Suprapubic skin (tissue), 4 donors: ENCODE measurements around the gene RHOF. TPM values are rescaled to one million over a fixed set of nuclear protein-coding genes. Genes with fewer than 3 reads are reported as not detected.

Experiments
- DNase-seq, 2 donors: peaks; one replicate each; pipeline ENCODE4 v3.0.0-alpha.2; 2019; ENCODE audit warnings: low spot score in 2 of 2
- H3K27ac ChIP-seq: fragments of 200-600 bp; sonication (generic); one replicate; pipeline ENCODE4 v1.5.1; 2019
- H3K27me3 ChIP-seq: fragments of 200-600 bp; sonication (generic); one replicate; pipeline ENCODE4 v1.5.1; 2019
- H3K36me3 ChIP-seq: fragments of 200-600 bp; sonication (generic); one replicate; pipeline ENCODE4 v1.5.1; 2019
- H3K4me1 ChIP-seq: fragments of 200-600 bp; sonication (generic); one replicate; pipeline ENCODE4 v1.5.1; 2019
- H3K4me3 ChIP-seq: fragments of 200-600 bp; sonication (generic); one replicate; pipeline ENCODE4 v1.5.1; 2019; ENCODE audit warnings: mild to moderate bottlenecking
- H3K9me3 ChIP-seq: fragments of 200-600 bp; sonication (generic); one replicate; pipeline ENCODE4 v1.5.1; 2019
- EP300 ChIP-seq: sonication (generic); formaldehyde crosslinking; IDR thresholded peaks from one replicate; pipeline ENCODE4 v1.6.1; 2017; ENCODE audit warnings: antibody characterized with exemption
- POLR2A ChIP-seq, 2 donors: fragments of 450-650 bp; IDR thresholded peaks; one replicate each; pipeline ENCODE4 v1.6.1; 2017; ENCODE audit warnings: antibody characterized with exemption in 2 of 2, mild to moderate bottlenecking in 2 of 2, moderate library complexity in 2 of 2
- POLR2AphosphoS5 ChIP-seq, 3 donors: sonication (generic); formaldehyde crosslinking; IDR thresholded peaks; one replicate each; pipeline ENCODE4 v1.6.1; 2017; ENCODE audit warnings: antibody characterized with exemption in 3 of 3
- WGBS: methylation state at CpG from one replicate; pipeline ENCODE4 v1.1.5; 2018; 5-methylcytosine and 5-hydroxymethylcytosine counted together
- total RNA-seq, 4 donors: library from RNA; depleted of rRNA; stranded (reverse); fragments of >200 nt; gene quantifications; one replicate each; pipeline ENCODE4 v1.1.0, GENCODE V29; 2016
- TF ChIP-seq, protein P1 (sequence below), 2 donors: fragments of 200-600 bp in 1 of 2; fragments of 450-650 bp in 1 of 2; sonication (generic) in 1 of 2; IDR thresholded peaks; one replicate each; pipeline ENCODE4 v1.5.1; 2016 to 2019; ENCODE audit warnings: antibody characterized with exemption in 2 of 2, mild to moderate bottlenecking in 1 of 2, moderate library complexity in 1 of 2

RHOF gene
- total RNA-seq, 4 donors from 2014 or later, result 6.6 to 20.4 (median 17.5) TPM

DNA sequence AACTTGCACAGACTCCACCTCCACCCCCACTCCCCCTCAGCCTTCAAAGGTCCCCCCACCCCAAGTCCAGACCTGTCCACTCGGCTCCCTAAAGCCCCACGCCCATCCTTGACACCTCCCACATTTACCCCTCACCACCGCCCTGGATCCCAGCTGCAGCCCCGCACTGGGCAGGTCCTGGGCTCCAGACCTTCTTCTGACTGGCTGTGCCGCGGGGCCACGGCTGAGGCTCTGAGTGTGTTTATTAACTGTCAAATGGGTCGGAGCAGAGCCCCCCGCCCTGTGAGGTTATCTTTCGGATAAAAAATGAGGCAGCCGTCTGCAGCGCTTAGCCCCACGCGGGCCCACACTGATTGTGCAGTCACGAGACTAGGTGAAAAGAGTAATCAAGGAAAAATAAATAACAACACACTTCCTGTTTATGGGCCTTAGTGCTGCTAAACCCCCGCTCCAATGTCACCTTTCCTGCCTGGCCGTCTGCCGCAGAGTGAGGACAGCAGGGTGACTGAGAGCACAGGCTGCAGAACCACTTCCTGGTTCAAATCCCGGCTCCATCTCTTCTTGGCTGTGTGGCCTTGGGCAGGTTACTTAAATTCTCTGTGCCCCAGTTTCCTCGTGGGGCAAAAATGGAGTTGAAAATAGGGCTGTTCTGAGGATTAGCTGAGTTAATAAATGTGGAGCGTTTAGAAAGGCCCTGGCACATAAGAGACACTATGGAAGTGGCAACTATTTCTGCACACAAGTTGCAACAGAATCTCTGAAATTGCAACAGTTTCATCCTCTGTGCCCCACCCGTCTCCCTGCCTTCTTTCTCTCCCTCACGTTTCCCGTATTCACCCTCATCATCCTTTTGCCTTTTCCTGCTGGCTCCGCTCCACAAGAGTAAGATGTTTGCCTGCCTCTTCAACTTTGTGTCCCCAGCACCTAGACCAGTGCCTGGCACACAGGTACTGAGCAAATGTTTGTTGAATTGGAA, 19.7 kb upstream of the RHOF start:
- no peak overlapping the region for H3K27ac ChIP-seq
- H3K27me3 ChIP-seq, result no peaks in the 10 kb centered on the region
- H3K4me3 ChIP-seq, result peak overlapping the region; percentile 54
- peaks cover 73% of the 10 kb centered on the region for H3K36me3 ChIP-seq
- no peaks in the 10 kb centered on the region for H3K9me3 ChIP-seq
- DNase-seq, result peak in 1 of 2 donors; percentile 64
- TF ChIP-seq EP300 (no peak), POLR2A (IDR thresholded peaks at IDR 0.05) (no peak), POLR2AphosphoS5 (IDR thresholded peaks at IDR 0.05) (no peak)
- TF ChIP-seq, protein P1, sequence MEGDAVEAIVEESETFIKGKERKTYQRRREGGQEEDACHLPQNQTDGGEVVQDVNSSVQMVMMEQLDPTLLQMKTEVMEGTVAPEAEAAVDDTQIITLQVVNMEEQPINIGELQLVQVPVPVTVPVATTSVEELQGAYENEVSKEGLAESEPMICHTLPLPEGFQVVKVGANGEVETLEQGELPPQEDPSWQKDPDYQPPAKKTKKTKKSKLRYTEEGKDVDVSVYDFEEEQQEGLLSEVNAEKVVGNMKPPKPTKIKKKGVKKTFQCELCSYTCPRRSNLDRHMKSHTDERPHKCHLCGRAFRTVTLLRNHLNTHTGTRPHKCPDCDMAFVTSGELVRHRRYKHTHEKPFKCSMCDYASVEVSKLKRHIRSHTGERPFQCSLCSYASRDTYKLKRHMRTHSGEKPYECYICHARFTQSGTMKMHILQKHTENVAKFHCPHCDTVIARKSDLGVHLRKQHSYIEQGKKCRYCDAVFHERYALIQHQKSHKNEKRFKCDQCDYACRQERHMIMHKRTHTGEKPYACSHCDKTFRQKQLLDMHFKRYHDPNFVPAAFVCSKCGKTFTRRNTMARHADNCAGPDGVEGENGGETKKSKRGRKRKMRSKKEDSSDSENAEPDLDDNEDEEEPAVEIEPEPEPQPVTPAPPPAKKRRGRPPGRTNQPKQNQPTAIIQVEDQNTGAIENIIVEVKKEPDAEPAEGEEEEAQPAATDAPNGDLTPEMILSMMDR (IDR thresholded peaks at IDR 0.05), result no peak
- H3K4me1 ChIP-seq, result peaks cover 38% of the 10 kb centered on the region
- 43% methylated on average over 25 of the region's 25 CpGs for WGBS

DNA sequence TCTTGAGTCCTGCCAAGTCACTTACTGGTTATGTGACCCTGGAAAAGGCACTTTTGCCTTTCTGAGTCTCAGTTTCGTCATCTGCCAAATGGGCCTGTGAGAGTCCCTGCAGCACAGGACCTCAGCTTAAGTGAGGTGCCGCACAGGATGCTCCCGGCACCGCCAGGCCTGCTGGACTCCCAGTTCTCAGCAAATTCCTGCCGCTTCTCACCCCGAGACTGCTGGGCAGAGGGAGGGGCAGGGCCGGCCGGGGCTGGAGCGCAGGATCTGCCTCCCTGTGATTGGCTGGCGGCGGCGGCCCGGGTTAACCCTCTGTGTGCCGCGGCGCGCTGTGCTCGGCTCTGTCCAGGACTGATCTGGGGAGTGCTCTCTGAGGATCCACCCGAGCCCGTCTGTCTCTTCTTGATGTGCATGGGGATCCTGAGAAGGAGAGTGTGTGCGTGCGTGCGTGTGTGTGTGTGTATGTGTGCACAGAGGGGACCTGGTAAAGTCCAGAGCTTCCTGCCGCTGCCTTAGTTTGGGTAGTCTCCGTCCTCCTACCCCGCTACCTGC, 18.9 kb upstream of the RHOF start:
- no peaks in the 10 kb centered on the region for H3K27me3 ChIP-seq
- H3K27ac ChIP-seq, result no peak overlapping the region
- peaks cover 42% of the 10 kb centered on the region for H3K4me1 ChIP-seq
- peak in 1 of 3 donors; percentile 71 for TF ChIP-seq POLR2AphosphoS5 (IDR thresholded peaks at IDR 0.05)
- no peak for TF ChIP-seq POLR2A (IDR thresholded peaks at IDR 0.05)
- H3K36me3 ChIP-seq, result peaks cover 72% of the 10 kb centered on the region
- H3K9me3 ChIP-seq, result no peaks in the 10 kb centered on the region
- peak in 1 of 2 donors; percentile 78 for DNase-seq
- WGBS, result 51% methylated on average over 9 of the region's 26 CpGs
- peak overlapping the region; percentile 54 for H3K4me3 ChIP-seq

DNA sequence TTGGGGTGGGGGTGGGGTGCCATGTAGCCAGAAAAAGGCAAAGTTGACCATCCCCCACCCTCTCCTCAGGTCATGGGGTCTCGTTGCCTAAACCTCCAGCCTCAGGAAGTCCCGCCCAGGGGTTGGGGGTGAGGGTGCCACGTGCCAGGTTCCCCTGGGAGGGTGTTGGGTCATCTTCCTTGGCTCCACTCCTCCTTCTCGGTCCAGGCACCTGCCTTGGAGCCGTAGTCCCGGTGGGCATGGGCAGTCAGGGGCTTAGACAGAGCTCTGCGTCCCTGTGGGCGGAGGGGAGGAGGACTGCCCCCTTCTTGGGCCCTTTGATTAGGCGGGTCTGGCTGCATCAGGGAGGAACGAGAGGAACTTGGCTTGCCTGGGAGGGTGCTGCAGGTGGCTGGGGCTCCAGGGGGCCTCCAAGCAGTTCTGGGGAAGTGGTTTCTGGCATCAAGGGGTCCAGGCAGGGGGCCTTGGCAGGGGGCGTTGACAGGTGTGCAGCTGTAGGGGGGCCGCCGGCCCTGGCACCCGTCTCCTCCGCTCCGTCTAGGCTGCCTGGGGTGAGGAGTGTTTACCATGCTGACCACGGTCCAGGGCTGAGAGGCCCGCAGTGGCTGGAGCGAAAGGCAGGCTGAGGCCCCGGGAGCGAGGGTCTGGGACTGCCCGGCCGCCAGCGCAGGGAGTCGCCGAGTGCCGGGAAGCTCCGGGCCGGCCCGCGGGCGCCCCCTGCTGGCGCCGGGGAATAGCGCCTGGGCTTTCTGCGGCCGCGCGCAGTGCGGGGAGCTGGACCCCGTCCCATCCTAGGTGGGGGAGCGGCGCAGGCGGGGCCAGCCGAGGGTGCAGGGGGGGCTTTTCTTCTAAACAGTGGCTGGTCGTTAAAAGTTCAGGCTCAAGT, 18.2 kb upstream of the RHOF start:
- H3K27ac ChIP-seq, result peak overlapping the region; percentile 42
- WGBS, result 21% methylated on average over 3 of the region's 46 CpGs
- peaks cover 49% of the 10 kb centered on the region for H3K4me1 ChIP-seq
- peak overlapping the region; percentile 54 for H3K4me3 ChIP-seq
- H3K9me3 ChIP-seq, result no peaks in the 10 kb centered on the region
- DNase-seq, result peak in 1 of 2 donors; percentile 83
- H3K27me3 ChIP-seq, result no peaks in the 10 kb centered on the region
- peaks cover 65% of the 10 kb centered on the region for H3K36me3 ChIP-seq
- TF ChIP-seq, protein P1 (IDR thresholded peaks at IDR 0.05), result peak; percentile 97 to 99
- TF ChIP-seq EP300, result no peak

DNA sequence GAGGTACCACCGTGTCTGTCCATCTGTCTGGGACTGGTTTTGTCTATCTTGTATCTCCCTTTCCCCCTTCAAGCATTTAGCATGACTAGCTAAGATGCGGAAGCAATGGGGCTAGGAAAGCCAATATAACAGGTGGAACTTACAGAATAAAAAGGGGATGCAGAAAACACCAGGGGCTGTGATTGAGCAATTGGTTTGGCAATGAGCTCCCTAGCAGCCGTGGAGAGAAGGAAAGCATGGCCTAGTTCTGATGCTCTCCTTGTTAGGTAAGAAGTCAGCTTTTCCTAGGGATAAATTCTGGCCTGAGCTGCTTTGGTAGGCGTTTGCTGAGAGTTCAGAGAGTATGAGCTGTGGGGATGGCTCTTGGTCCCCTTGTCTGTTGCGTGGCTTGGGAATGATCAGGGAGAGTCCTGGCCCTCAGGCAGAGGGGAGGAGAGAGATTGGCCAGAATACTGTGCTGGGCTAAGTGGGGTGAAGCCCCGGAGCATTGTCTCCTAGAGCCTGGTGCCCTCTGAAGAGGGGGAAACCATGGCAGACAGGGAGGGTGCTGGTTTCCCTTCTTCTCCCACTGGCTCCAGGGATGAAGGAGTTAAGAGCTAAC, 17.4 kb upstream of the RHOF start:
- Histone ChIP-seq H3K4me3 (peak overlapping the region; percentile 54), H3K27me3 (no peaks in the 10 kb centered on the region), H3K9me3 (no peaks in the 10 kb centered on the region), H3K4me1 (peaks cover 56% of the 10 kb centered on the region), H3K27ac (no peak overlapping the region), H3K36me3 (peaks cover 58% of the 10 kb centered on the region)
- DNase-seq, result no peak
- WGBS, result 47% methylated on average over 6 of the region's 6 CpGs
- TF ChIP-seq EP300 (no peak), POLR2A (IDR thresholded peaks at IDR 0.05) (no peak), POLR2AphosphoS5 (IDR thresholded peaks at IDR 0.05) (no peak)
- TF ChIP-seq, protein P1 (IDR thresholded peaks at IDR 0.05), result no peak

DNA sequence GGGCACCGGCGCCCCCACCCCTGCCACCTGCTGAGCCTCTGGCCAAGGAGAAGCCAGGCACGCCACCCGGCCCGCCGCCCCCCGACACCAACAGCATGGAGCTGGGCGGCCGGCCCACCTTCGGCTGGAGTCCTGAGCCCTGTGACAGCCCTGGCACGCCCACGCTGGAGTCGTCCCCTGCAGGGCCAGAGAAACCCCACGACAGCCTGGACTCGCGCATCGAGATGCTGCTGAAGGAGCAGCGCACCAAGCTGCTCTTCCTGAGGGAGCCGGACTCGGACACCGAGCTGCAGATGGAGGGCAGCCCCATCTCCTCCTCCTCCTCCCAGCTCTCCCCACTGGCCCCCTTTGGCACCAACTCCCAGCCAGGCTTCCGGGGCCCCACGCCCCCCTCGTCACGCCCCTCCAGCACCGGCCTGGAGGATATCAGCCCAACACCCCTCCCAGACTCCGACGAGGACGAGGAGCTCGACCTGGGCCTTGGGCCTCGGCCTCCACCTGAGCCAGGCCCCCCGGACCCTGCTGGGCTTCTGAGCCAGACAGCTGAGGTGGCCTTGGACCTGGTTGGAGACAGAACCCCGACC, 16.8 kb upstream of the RHOF start:
- Histone ChIP-seq H3K9me3 (no peaks in the 10 kb centered on the region), H3K27me3 (no peaks in the 10 kb centered on the region), H3K4me1 (peaks cover 60% of the 10 kb centered on the region), H3K27ac (no peak overlapping the region), H3K36me3 (peaks cover 52% of the 10 kb centered on the region), H3K4me3 (no peak overlapping the region)
- WGBS, result 92% methylated on average over 8 of the region's 33 CpGs
- DNase-seq, result peak in 1 of 2 donors; percentile 69
- TF ChIP-seq, protein P1 (IDR thresholded peaks at IDR 0.05), result no peak
- no peak for TF ChIP-seq EP300
- no peak for TF ChIP-seq POLR2AphosphoS5 (IDR thresholded peaks at IDR 0.05)
